Measurements from ENCODE around the gene KRT23.

KRT23 gene

GRCh38 chr17:40978575-40979151 lies 41.2 kb upstream of the KRT23 start:
- no peak for DNase-seq (ENCODE audit: low read depth)
- no peak for TF ChIP-seq CTCF (IDR thresholded peaks at IDR 0.05; ENCODE audit: low read depth, low read length, missing control alignments)
- no peak overlapping the region for H3K4me3 ChIP-seq (ENCODE audit: low read depth, low read length)

- no peak overlapping the region for H3K4me3 ChIP-seq (ENCODE audit: low read depth, low read length)
- TF ChIP-seq CTCF (IDR thresholded peaks at IDR 0.05; ENCODE audit: low read depth, low read length, missing control alignments): no peak
- DNase-seq (ENCODE audit: low read depth): no peak
These were observed 38.1 kb upstream of the KRT23 start for GRCh38 chr17:40975516-40975915.

- no peak overlapping the region for H3K4me3 ChIP-seq (ENCODE audit: low read depth, low read length)
- TF ChIP-seq CTCF (IDR thresholded peaks at IDR 0.05; ENCODE audit: low read depth, low read length, missing control alignments): no peak
- DNase-seq (ENCODE audit: low read depth): no peak
These were observed 36.9 kb upstream of the KRT23 start for GRCh38 chr17:40974366-40974765.

GRCh38 chr17:40967582-40967981 lies 30.1 kb upstream of the KRT23 start:
- no peak for TF ChIP-seq CTCF (IDR thresholded peaks at IDR 0.05; ENCODE audit: low read depth, low read length, missing control alignments)
- DNase-seq (ENCODE audit: low read depth): no peak

GRCh38 chr17:40966848-40967247 lies 29.4 kb upstream of the KRT23 start, which contains the start of gene KRT39:
Gene KRT39, minus strand, starts transcription at chr17:40966948. Its CDS starts 92 bp downstream, at chr17:40966856.
- TF ChIP-seq CTCF (IDR thresholded peaks at IDR 0.05; ENCODE audit: low read depth, low read length, missing control alignments): no peak
- H3K4me3 ChIP-seq (ENCODE audit: low read depth, low read length): no peak within 1 kb of the TSS
- no peak for DNase-seq (ENCODE audit: low read depth)

More at GRCh38 chr17:40967582-40967981, 30.1 kb upstream of the KRT23 start:
- no peak overlapping the region for H3K4me3 ChIP-seq (ENCODE audit: low read depth, low read length)

GRCh38 chr17:40963838-40964237 lies 26.4 kb upstream of the KRT23 start:
- peak; percentile 64 for TF ChIP-seq CTCF (IDR thresholded peaks at IDR 0.05; ENCODE audit: low read depth, low read length, missing control alignments)
- peak; percentile 2 for DNase-seq (ENCODE audit: low read depth)
- no peak overlapping the region for H3K4me3 ChIP-seq (ENCODE audit: low read depth, low read length)

- H3K4me3 ChIP-seq (ENCODE audit: low read depth, low read length): no peak overlapping the region
- DNase-seq (ENCODE audit: low read depth): no peak
- no peak for TF ChIP-seq CTCF (IDR thresholded peaks at IDR 0.05; ENCODE audit: low read depth, low read length, missing control alignments)
These were observed 24.7 kb upstream of the KRT23 start for GRCh38 chr17:40962059-40962561.
